ENCODE measurements around the gene VTI1A. TPM values are rescaled to one million over a fixed set of nuclear protein-coding genes. Genes with fewer than 3 reads are reported as not detected.

Gene VTI1A
- polyA plus RNA-seq, 1 experiment = 20.4 TPM

Small RNA genes within 50 kb of the gene (small RNA-seq; reads per million reads assigned to genes)
- gene AC022018.1 (ENCODE audit: insufficient read length, low read depth) (not detected), gene MIR4295 (ENCODE audit: insufficient read length, low read depth) (not detected)

Other genes starting within 250 kb of the VTI1A start
- gene TECTB, start 163.8 kb upstream of the VTI1A start, polyA plus RNA-seq (2011; rRNA removed) = not detected in 2 replicates
- 1.8 and 2.0 TPM in 2 replicates for gene ACSL5, start 73.1 kb upstream of the VTI1A start, polyA plus RNA-seq (2011; rRNA removed)
- 26.2 and 37.5 TPM in 2 replicates for gene ZDHHC6, start 301 bp upstream of the VTI1A start, polyA plus RNA-seq (2011; rRNA removed)